HG02763 (cell line): ENCODE data around the gene ADORA2A.

Experiments
- ATAC-seq: cut with Tn5 transposase; IDR thresholded peaks from one replicate; pipeline ENCODE4 v1.9.1; 2021; ENCODE audit warnings: mild to moderate bottlenecking, moderate library complexity; ENCODE audit not compliant: unreplicated experiment

ADORA2A gene

GRCh38 chr22:24445481-24446259 is 18.3 kb downstream of the ADORA2A start:
- no peak for ATAC-seq

GRCh38 chr22:24446260-24446611 is 18.8 kb downstream of the ADORA2A start:
- ATAC-seq, result no peak

GRCh38 chr22:24450610-24451009 is 23.2 kb downstream of the ADORA2A start:
- no peak for ATAC-seq

GRCh38 chr22:24451162-24451561 is 23.8 kb downstream of the ADORA2A start:
- ATAC-seq, result no peak

GRCh38 chr22:24453853-24454252 is 26.5 kb downstream of the ADORA2A start:
- no peak for ATAC-seq

GRCh38 chr22:24455039-24455438 is 27.6 kb downstream of the ADORA2A start:
- ATAC-seq, result no peak

GRCh38 chr22:24455751-24456426 is 28.5 kb downstream of the ADORA2A start:
- ATAC-seq, result no peak

GRCh38 chr22:24457894-24458420 is 30.6 kb downstream of the ADORA2A start:
- no peak for ATAC-seq

GRCh38 chr22:24459911-24460310 is 32.5 kb downstream of the ADORA2A start:
- no peak for ATAC-seq

GRCh38 chr22:24460418-24461089 is 33.2 kb downstream of the ADORA2A start:
- ATAC-seq, result no peak

- no peak for ATAC-seq
These were observed 35.8 kb downstream of the ADORA2A start for GRCh38 chr22:24463071-24463760.

- no peak for ATAC-seq
These were observed 38.2 kb downstream of the ADORA2A start for GRCh38 chr22:24465566-24465965.

GRCh38 chr22:24465975-24466374 is 38.6 kb downstream of the ADORA2A start:
- no peak for ATAC-seq

GRCh38 chr22:24466716-24467328 is 39.4 kb downstream of the ADORA2A start:
- no peak for ATAC-seq

GRCh38 chr22:24467340-24467739 is 39.9 kb downstream of the ADORA2A start:
- no peak for ATAC-seq

GRCh38 chr22:24471570-24471969 is 44.2 kb downstream of the ADORA2A start:
- ATAC-seq, result no peak

- no peak for ATAC-seq
These were observed 45.9 kb downstream of the ADORA2A start for GRCh38 chr22:24473284-24473683.

- ATAC-seq, result no peak
These were observed 46.8 kb downstream of the ADORA2A start for GRCh38 chr22:24474221-24474620.

- ATAC-seq, result no peak
These were observed 47.4 kb downstream of the ADORA2A start for GRCh38 chr22:24474649-24475255.

- ATAC-seq, result no peak
These were observed 54.2 kb downstream of the ADORA2A start for GRCh38 chr22:24481641-24482040.
